ENCODE measurements around the gene GPR142. TPM values are rescaled to one million over a fixed set of nuclear protein-coding genes. Genes with fewer than 3 reads are reported as not detected.

GPR142 gene
- total and polyA plus RNA-seq, 2 of the 13 experiments (the other 11 are each of a cell fraction or from before 2014, with no cell fraction given): not detected

DNA sequence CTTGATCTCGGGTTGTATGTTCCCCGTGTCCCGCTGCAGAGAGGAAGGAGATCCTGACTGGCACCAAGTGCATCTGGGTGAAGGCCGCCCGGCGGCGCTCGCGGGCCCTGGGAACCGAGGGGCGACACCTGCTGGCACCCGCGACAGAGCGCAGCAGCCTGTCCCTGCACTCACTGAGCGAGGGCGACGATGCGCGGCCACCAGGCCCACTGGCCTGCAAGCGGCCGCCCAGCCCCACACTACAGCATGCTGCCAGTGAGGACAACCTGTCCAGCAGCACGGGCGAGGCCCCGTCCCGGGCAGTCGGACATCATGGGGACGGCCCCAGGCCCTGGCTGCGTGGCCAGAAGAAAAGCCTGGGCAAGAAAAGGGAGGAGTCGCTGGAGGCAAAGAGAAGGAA, 13.2 kb upstream of the GPR142 start (continued):
- TF ChIP-seq, protein P1, sequence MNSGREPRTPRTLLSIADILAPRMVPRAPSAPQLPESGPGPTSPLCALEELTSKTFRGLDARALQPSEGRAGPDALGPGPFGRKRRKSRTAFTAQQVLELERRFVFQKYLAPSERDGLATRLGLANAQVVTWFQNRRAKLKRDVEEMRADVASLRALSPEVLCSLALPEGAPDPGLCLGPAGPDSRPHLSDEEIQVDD (CRISPR knock-in tag; IDR thresholded peaks at IDR 0.05; ENCODE audit: borderline replicate concordance): no peak
- TF ChIP-seq SMAD3 (CRISPR knock-in tag; IDR thresholded peaks at IDR 0.05): 0 out of 2 replicates have a peak, but pooled peaks have one; percentile 26
- TF ChIP-seq ZNF331 (CRISPR knock-in tag; IDR thresholded peaks at IDR 0.05): 0 out of 2 replicates have a peak, but pooled peaks have one; percentile 48
- TF ChIP-seq, protein P2, sequence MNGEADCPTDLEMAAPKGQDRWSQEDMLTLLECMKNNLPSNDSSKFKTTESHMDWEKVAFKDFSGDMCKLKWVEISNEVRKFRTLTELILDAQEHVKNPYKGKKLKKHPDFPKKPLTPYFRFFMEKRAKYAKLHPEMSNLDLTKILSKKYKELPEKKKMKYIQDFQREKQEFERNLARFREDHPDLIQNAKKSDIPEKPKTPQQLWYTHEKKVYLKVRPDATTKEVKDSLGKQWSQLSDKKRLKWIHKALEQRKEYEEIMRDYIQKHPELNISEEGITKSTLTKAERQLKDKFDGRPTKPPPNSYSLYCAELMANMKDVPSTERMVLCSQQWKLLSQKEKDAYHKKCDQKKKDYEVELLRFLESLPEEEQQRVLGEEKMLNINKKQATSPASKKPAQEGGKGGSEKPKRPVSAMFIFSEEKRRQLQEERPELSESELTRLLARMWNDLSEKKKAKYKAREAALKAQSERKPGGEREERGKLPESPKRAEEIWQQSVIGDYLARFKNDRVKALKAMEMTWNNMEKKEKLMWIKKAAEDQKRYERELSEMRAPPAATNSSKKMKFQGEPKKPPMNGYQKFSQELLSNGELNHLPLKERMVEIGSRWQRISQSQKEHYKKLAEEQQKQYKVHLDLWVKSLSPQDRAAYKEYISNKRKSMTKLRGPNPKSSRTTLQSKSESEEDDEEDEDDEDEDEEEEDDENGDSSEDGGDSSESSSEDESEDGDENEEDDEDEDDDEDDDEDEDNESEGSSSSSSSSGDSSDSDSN (CRISPR knock-in tag; IDR thresholded peaks at IDR 0.05): peak; percentile 37; the same call in 1 of the 2 replicates
- TF ChIP-seq, protein P3, sequence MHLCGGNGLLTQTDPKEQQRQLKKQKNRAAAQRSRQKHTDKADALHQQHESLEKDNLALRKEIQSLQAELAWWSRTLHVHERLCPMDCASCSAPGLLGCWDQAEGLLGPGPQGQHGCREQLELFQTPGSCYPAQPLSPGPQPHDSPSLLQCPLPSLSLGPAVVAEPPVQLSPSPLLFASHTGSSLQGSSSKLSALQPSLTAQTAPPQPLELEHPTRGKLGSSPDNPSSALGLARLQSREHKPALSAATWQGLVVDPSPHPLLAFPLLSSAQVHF (CRISPR knock-in tag; IDR thresholded peaks at IDR 0.05): no peak
- peak; percentile 55; the same call in 1 of the 2 replicates for TF ChIP-seq NFKB2 (CRISPR knock-in tag; IDR thresholded peaks at IDR 0.05; ENCODE audit: borderline replicate concordance)
- no peak for TF ChIP-seq ZNF660 (CRISPR knock-in tag; IDR thresholded peaks at IDR 0.05; ENCODE audit: borderline replicate concordance, low read depth)
- TF ChIP-seq ZFP36 (IDR thresholded peaks at IDR 0.05; ENCODE audit: borderline replicate concordance, low read depth, low read length, partially characterized antibody): no peak
- TF ChIP-seq ETV6 (CRISPR knock-in tag; conservative IDR thresholded peaks at IDR 0.05): 0 out of 2 replicates have a peak, but pooled peaks have one; percentile 52
- peak; percentile 40; the same call in 1 of the 2 replicates for TF ChIP-seq RXRA (CRISPR knock-in tag; IDR thresholded peaks at IDR 0.05)
- TF ChIP-seq KDM3A (CRISPR knock-in tag; IDR thresholded peaks at IDR 0.05; ENCODE audit: low read depth): peak; percentile 71; the same call in 1 of the 2 replicates
- TF ChIP-seq FOXA1 (IDR thresholded peaks at IDR 0.05): no peak
- TF ChIP-seq FOXA1 (CRISPR knock-in tag; IDR thresholded peaks at IDR 0.05): peak; percentile 41; the same call in 1 of the 2 replicates
- TF ChIP-seq GATAD2A (CRISPR knock-in tag; IDR thresholded peaks at IDR 0.05): 0 out of 2 replicates have a peak, but pooled peaks have one; percentile 30
- peak; percentile 73; the same call in 1 of the 2 replicates for TF ChIP-seq SP4 (CRISPR knock-in tag; IDR thresholded peaks at IDR 0.05)
- TF ChIP-seq FOSL2 (CRISPR knock-in tag; IDR thresholded peaks at IDR 0.05): 0 out of 2 replicates have a peak, but pooled peaks have one; percentile 20
- TF ChIP-seq, protein P4, sequence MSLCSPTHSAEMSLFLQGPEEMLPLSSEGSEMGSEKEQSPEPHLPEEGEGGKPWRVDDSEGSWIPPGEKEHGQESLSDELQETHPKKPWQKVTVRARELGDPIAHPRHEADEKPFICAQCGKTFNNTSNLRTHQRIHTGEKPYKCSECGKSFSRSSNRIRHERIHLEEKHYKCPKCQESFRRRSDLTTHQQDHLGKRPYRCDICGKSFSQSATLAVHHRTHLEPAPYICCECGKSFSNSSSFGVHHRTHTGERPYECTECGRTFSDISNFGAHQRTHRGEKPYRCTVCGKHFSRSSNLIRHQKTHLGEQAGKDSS (CRISPR knock-in tag; IDR thresholded peaks at IDR 0.05; ENCODE audit: borderline replicate concordance, low read depth): peak; percentile 83; the same call in 1 of the 2 replicates
- TF ChIP-seq ETV5 (CRISPR knock-in tag; IDR thresholded peaks at IDR 0.05; ENCODE audit: borderline replicate concordance): peak; percentile 30; the same call in 1 of the 2 replicates
- TF ChIP-seq CC2D1A (CRISPR knock-in tag; IDR thresholded peaks at IDR 0.05): 0 out of 2 replicates have a peak, but pooled peaks have one; percentile 45
- TF ChIP-seq, protein P5, sequence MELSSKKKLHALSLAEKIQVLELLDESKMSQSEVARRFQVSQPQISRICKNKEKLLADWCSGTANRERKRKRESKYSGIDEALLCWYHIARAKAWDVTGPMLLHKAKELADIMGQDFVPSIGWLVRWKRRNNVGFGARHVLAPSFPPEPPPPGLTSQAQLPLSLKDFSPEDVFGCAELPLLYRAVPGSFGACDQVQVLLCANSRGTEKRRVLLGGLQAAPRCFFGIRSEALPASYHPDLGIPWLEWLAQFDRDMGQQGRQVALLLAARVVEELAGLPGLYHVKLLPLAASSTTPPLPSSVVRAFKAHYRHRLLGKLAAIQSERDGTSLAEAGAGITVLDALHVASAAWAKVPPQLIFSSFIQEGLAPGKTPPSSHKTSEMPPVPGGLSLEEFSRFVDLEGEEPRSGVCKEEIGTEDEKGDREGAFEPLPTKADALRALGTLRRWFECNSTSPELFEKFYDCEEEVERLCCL (CRISPR knock-in tag; IDR thresholded peaks at IDR 0.05; ENCODE audit: borderline replicate concordance): no peak
- TF ChIP-seq ZSCAN29 (CRISPR knock-in tag; conservative IDR thresholded peaks at IDR 0.05): no peak
- TF ChIP-seq NFATC3 (CRISPR knock-in tag; IDR thresholded peaks at IDR 0.05): no peak
- peak; percentile 58 for TF ChIP-seq TEAD3 (CRISPR knock-in tag; optimal IDR thresholded peaks at IDR 0.05; ENCODE audit: borderline replicate concordance)
- TF ChIP-seq RBM39 (IDR thresholded peaks at IDR 0.05; ENCODE audit: low read depth, low read length, poor library complexity, severe bottlenecking): peak; percentile 59
- 0 out of 2 replicates have a peak, but pooled peaks have one; percentile 56 for TF ChIP-seq DNMT1 (CRISPR knock-in tag; IDR thresholded peaks at IDR 0.05)
- TF ChIP-seq ZNF552 (CRISPR knock-in tag; IDR thresholded peaks at IDR 0.05; ENCODE audit: borderline replicate concordance): 0 out of 2 replicates have a peak, but pooled peaks have one; percentile 59

Data from HepG2 (cell line).